ENCODE measurements around the gene WNK2. TPM values are rescaled to one million over a fixed set of nuclear protein-coding genes. Genes with fewer than 3 reads are reported as not detected.

Gene WNK2
- total RNA-seq, 4 donors from 2014 or later, result 3.8 to 17.7 (median 9.0) TPM

DNA sequence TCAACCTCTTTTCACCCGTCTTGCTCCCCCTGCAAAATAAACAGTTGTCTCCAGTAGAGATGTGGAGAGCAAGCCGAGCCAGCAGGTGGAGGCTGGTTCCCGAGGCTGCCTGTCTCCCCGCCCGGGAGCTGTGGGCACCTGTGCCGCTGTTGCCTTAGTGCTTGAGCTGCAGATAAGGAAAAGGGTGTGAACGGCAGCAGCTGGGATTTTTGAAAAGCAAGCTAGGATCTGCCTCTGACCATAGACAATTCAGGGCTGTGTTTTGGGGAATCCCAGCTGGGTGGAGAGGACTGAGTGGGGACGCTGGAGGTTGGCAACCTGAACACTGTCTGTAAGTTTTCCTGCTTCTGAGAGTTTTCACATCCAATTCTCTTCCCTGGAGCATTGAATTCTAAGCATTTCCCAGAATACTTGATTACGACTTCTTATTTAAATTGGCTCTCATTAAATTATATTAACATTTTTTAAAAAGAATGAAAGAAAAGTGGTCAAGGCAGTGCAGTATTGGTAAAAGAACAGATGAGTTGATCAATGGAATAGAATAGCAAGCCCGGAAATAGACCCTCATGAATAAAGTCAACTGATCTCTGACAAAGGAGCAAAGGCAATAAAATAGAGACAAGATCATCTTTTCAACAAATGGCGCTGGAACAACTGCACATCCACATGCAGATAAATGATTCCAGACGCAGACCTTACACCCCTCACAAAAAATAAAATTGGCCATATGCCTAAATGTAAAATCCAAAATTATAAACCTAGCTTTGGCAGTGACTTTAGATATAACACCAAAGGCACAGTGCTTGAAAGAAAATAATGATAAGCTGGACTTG is 9.7 kb downstream of the WNK2 start:
- Histone ChIP-seq H3K9me3 (peaks cover 0 to 5% (median 0%) of the 10 kb centered on the region in 4 donors), H3K27ac (no peak overlapping the region), H3K4me3 (no peak overlapping the region), H3K36me3 (no peaks in the 10 kb centered on the region), H3K4me1 (no peaks in the 10 kb centered on the region), H3K27me3 (no peaks in the 10 kb centered on the region)
- TF ChIP-seq EP300 (IDR thresholded peaks at IDR 0.05) (no peak), CTCF (IDR thresholded peaks at IDR 0.05) (no peak), POLR2A (IDR thresholded peaks at IDR 0.05) (no peak)
- 59 to 61% methylated on average over 12 of the region's 12 CpGs for WGBS, 2 donors
- no peak for DNase-seq (ENCODE audit: low spot score in 2 of 2)

DNA sequence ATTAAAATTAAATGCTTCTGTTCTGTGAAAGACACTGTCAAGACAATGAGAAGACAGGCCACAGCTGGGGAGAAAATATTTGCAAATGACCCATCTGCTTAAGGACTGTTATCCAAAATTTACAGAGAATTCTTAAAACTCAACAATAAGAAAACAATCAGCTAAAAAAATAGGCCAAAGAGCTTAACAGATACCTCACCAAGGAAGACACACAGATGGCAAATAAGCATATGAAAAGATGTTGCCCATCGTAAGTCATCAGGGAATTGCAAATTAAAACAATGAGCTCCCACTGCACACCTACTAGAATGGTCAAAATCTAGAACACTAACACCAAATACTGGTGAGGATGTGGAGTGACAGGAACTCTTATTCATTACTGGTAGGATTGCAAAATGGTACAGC is 10.3 kb downstream of the WNK2 start:
- no peak for DNase-seq (ENCODE audit: low spot score in 2 of 2)
- Histone ChIP-seq H3K4me3 (no peak overlapping the region), H3K4me1 (no peaks in the 10 kb centered on the region), H3K27me3 (no peaks in the 10 kb centered on the region), H3K9me3 (peaks cover 0 to 5% (median 0%) of the 10 kb centered on the region in 4 donors), H3K27ac (no peak overlapping the region), H3K36me3 (no peaks in the 10 kb centered on the region)
- TF ChIP-seq CTCF (IDR thresholded peaks at IDR 0.05), result no peak
- TF ChIP-seq EP300 (IDR thresholded peaks at IDR 0.05), result no peak
- no peak for TF ChIP-seq POLR2A (IDR thresholded peaks at IDR 0.05)
- WGBS, 2 donors, result 61 to 63% methylated on average over 1 of the region's 1 CpG

DNA sequence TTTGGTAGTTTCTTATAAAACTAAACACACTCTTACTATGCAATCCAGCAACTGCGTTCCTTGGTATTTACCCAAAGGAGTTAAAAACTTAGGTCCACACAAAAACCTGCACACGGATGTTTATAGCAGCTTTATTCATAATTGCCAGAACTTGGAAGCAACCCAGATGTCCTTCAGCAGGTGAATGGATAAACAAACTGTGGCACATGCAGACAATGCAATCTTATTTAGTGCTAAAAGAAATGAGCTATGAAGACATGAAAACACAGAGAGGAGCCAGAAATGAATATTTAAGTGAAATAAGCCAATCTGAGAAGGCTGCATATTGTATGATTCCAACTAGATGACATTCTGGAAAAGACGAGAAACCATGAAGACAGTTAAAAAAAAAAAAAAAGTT is 10.7 kb downstream of the WNK2 start:
- Histone ChIP-seq H3K4me1 (no peaks in the 10 kb centered on the region), H3K27ac (no peak overlapping the region), H3K9me3 (peaks cover 0 to 5% (median 0%) of the 10 kb centered on the region in 4 donors), H3K36me3 (no peaks in the 10 kb centered on the region), H3K4me3 (no peak overlapping the region), H3K27me3 (no peaks in the 10 kb centered on the region)
- 49 to 55% methylated on average over 3 of the region's 3 CpGs for WGBS, 2 donors
- TF ChIP-seq POLR2A (IDR thresholded peaks at IDR 0.05) (no peak), EP300 (IDR thresholded peaks at IDR 0.05) (no peak), CTCF (IDR thresholded peaks at IDR 0.05) (no peak)
- DNase-seq (ENCODE audit: low spot score in 2 of 2), result no peak

GRCh38 chr9:93196096-93197055 is 12.4 kb downstream of the WNK2 start:
- Histone ChIP-seq H3K27ac (no peak overlapping the region), H3K36me3 (no peaks in the 10 kb centered on the region), H3K4me3 (no peak overlapping the region), H3K9me3 (peaks cover 0 to 5% (median 0%) of the 10 kb centered on the region in 4 donors), H3K27me3 (no peaks in the 10 kb centered on the region), H3K4me1 (no peaks in the 10 kb centered on the region)
- DNase-seq (ENCODE audit: low spot score in 2 of 2), result no peak
- WGBS, 2 donors, result 73 to 83% methylated on average over 8 to 9 of the region's 9 CpGs
- TF ChIP-seq EP300 (IDR thresholded peaks at IDR 0.05), result no peak
- TF ChIP-seq CTCF (IDR thresholded peaks at IDR 0.05), result no peak
